WTC11 (cell line): ENCODE data around the gene EMILIN1. TPM values are rescaled to one million over a fixed set of nuclear protein-coding genes. Genes with fewer than 3 reads are reported as not detected.

Experiments used
- AFF4 ChIP-seq: sonication (generic); formaldehyde crosslinking; IDR thresholded peaks from 2 replicates; pipeline ENCODE4 v1.8.1; 2023; ENCODE audit warnings: mild to moderate bottlenecking, missing genetic modification reagents, borderline replicate concordance
- ARID4B ChIP-seq: sonication (generic); formaldehyde crosslinking; IDR thresholded peaks from 2 replicates; pipeline ENCODE4 v1.8.0; 2023; ENCODE audit warnings: missing genetic modification reagents, mild to moderate bottlenecking, borderline replicate concordance
- CREB1 ChIP-seq: sonication (generic); formaldehyde crosslinking; IDR thresholded peaks from 2 replicates; pipeline ENCODE4 v1.8.0; 2023; ENCODE audit warnings: mild to moderate bottlenecking, missing genetic modification reagents
- CREM ChIP-seq: sonication (generic); formaldehyde crosslinking; IDR thresholded peaks from 2 replicates; pipeline ENCODE4 v1.8.1; 2022; ENCODE audit warnings: mild to moderate bottlenecking, missing genetic modification reagents, moderate library complexity
- E2F1 ChIP-seq: sonication (generic); formaldehyde crosslinking; IDR thresholded peaks from 2 replicates; pipeline ENCODE4 v1.8.0; 2022; ENCODE audit warnings: mild to moderate bottlenecking, missing genetic modification reagents
- GABPB1 ChIP-seq: sonication (generic); formaldehyde crosslinking; IDR thresholded peaks from 2 replicates; pipeline ENCODE4 v1.8.1; 2023; ENCODE audit warnings: mild to moderate bottlenecking, missing genetic modification reagents
- IRF1 ChIP-seq: sonication (generic); formaldehyde crosslinking; IDR thresholded peaks from 2 replicates; pipeline ENCODE4 v1.8.0; 2023; ENCODE audit warnings: missing genetic modification reagents
- JAZF1 ChIP-seq: fragments of 250-450 bp; sonication (Bioruptor Pico); IDR thresholded peaks from 2 replicates; pipeline ENCODE4 v1.9.0; 2021; ENCODE audit warnings: moderate library complexity, mild to moderate bottlenecking, inconsistent platforms
- PRDM15 ChIP-seq: sonication (generic); formaldehyde crosslinking; IDR thresholded peaks from 2 replicates; pipeline ENCODE4 v1.8.0; 2022; ENCODE audit warnings: missing genetic modification reagents
- RORB ChIP-seq: fragments of 250-450 bp; sonication (Bioruptor Pico); IDR thresholded peaks from 2 replicates; pipeline ENCODE4 v1.9.0; 2021; ENCODE audit warnings: mild to moderate bottlenecking
- STAT6 ChIP-seq: sonication (generic); formaldehyde crosslinking; conservative IDR thresholded peaks from 2 replicates; pipeline ENCODE4 v1.8.1; 2023; ENCODE audit warnings: mild to moderate bottlenecking, low read depth, missing genetic modification reagents, moderate library complexity
- TEAD1 ChIP-seq: sonication (generic); formaldehyde crosslinking; IDR thresholded peaks from 2 replicates; pipeline ENCODE4 v1.8.0; 2022; ENCODE audit warnings: mild to moderate bottlenecking, missing genetic modification reagents
- ZNF281 ChIP-seq: sonication (generic); formaldehyde crosslinking; IDR thresholded peaks from 2 replicates; pipeline ENCODE4 v1.8.0; 2023; ENCODE audit warnings: mild to moderate bottlenecking, missing genetic modification reagents
- total RNA-seq: library from RNA; stranded (reverse); gene quantifications from 3 replicates; pipeline ENCODE4 v1.2.3, GENCODE V29; 2021

Gene EMILIN1
- total RNA-seq, 1 experiment from 2014 or later: 3.5 TPM

GRCh38 chr2:27118525-27119329 is 40.3 kb downstream of the EMILIN1 start, which contains the start of gene CGREF1 (continued):
- no peak for TF ChIP-seq PRDM15 (CRISPR knock-in tag)
- TF ChIP-seq RORB (CRISPR knock-in tag): no peak
- TF ChIP-seq STAT6: peak; percentile 87; the same call in 1 of the 2 replicates
- TF ChIP-seq ZNF281 (CRISPR knock-in tag): no peak
- TF ChIP-seq JAZF1 (CRISPR knock-in tag): no peak
- TF ChIP-seq ARID4B (CRISPR knock-in tag): no peak
- no peak for TF ChIP-seq E2F1
- no peak for TF ChIP-seq AFF4 (CRISPR knock-in tag)
- TF ChIP-seq GABPB1 (CRISPR knock-in tag): no peak
- TF ChIP-seq IRF1 (CRISPR knock-in tag): no peak
- 0 out of 2 replicates have a peak, but pooled peaks have one; percentile 50 for TF ChIP-seq CREM
- no peak for TF ChIP-seq TEAD1 (CRISPR knock-in tag)
- no peak for TF ChIP-seq CREB1 (CRISPR knock-in tag)
- TF ChIP-seq, all 79 proteins: peak for 14
